IMR-90 (cell line): Measurements from ENCODE around the gene FANCG. TPM values are rescaled to one million over a fixed set of nuclear protein-coding genes. Genes with fewer than 3 reads are reported as not detected.
A peak's percentile ranks its signal among the peaks of the same experiment; 100 is the strongest.

Experiments used
- ATAC-seq: fragments of 200-7000 bp; cut with Tn5 transposase; 2 replicates; pipeline ENCODE4 v1.9.1; 2020; ENCODE audit warnings: low read depth, mild to moderate bottlenecking, moderate library complexity
- BruUV-seq: library from RNA; stranded (reverse); fragments of 400-500 nt; replicated peaks from 2 replicates; lab custom pipeline; 2021; lab: Mats Ljungman, UMichigan
- CTCF ChIA-PET: fragments of 300-600 bp; formaldehyde crosslinking; extraction: SDS; loops from one replicate; lab custom pipeline; 2021; ENCODE audit warnings: antibody characterized with exemption; lab: Yijun Ruan, JAX
- POLR2A ChIA-PET: fragments of 300-600 bp; sonication (Branson Sonifier 250); formaldehyde crosslinking; loops from one replicate; lab custom pipeline; 2022; ENCODE audit warnings: antibody characterized with exemption; ENCODE audit not compliant: unreplicated experiment; lab: Charles Lee
- DNase-seq: peaks from one replicate; pipeline ENCODE4 v3.0.0; 2013
- H2AFZ ChIP-seq: replicated peaks from 2 replicates; pipeline ENCODE3; 2013; ENCODE audit warnings: low read length, mild to moderate bottlenecking; ENCODE audit not compliant: poor library complexity
- H2AK5ac ChIP-seq: 2 replicates; pipeline ENCODE4 v1.6.1; 2013; ENCODE audit warnings: low read depth, low read length, inconsistent platforms
- H2AK9ac ChIP-seq: replicated peaks from 2 replicates; pipeline ENCODE3; 2013; ENCODE audit warnings: mild to moderate bottlenecking, low read depth, low read length, moderate library complexity; ENCODE audit not compliant: poor library complexity
- H2BK120ac ChIP-seq: 2 replicates; pipeline ENCODE4 v1.6.1; 2013; ENCODE audit warnings: low read depth, low read length, inconsistent platforms
- H2BK15ac ChIP-seq: 3 replicates; pipeline ENCODE4 v1.6.1; 2013; ENCODE audit warnings: low read depth, low read length, inconsistent platforms
- H2BK20ac ChIP-seq: 2 replicates; pipeline ENCODE4 v1.6.1; 2013; ENCODE audit warnings: low read depth, mild to moderate bottlenecking, inconsistent platforms, low read length, moderate library complexity
- H2BK5ac ChIP-seq: 2 replicates; pipeline ENCODE4 v1.6.1; 2013; ENCODE audit warnings: mild to moderate bottlenecking, low read depth, low read length, inconsistent platforms; ENCODE audit not compliant: poor library complexity, severe bottlenecking
- H3K14ac ChIP-seq: replicated peaks from 2 replicates; pipeline ENCODE4 v1.6.1; 2013; ENCODE audit warnings: low read depth, low read length, inconsistent platforms
- H3K18ac ChIP-seq: 2 replicates; pipeline ENCODE4 v1.6.1; 2013; ENCODE audit warnings: low read depth, low read length, control low read depth
- H3K23ac ChIP-seq: 2 replicates; pipeline ENCODE4 v1.6.1; 2013; ENCODE audit warnings: low read depth, low read length, inconsistent platforms
- H3K27ac ChIP-seq: 2 replicates; pipeline ENCODE4 v1.5.1; 2013; ENCODE audit warnings: mild to moderate bottlenecking, control low read depth, low read length; ENCODE audit not compliant: insufficient read depth
- H3K27me3 ChIP-seq: 2 replicates; pipeline ENCODE4 v1.6.1; 2013; ENCODE audit warnings: low read length; ENCODE audit not compliant: control insufficient read depth, insufficient read depth
- H3K36me3 ChIP-seq: 2 replicates; pipeline ENCODE4 v1.6.1; 2013; ENCODE audit warnings: low read length, mixed read lengths; ENCODE audit not compliant: control insufficient read depth, insufficient read depth
- H3K4ac ChIP-seq: 2 replicates; pipeline ENCODE4 v1.6.1; 2013; ENCODE audit warnings: low read depth, low read length, inconsistent platforms
- H3K4me1 ChIP-seq: 2 replicates; pipeline ENCODE4 v1.6.1; 2013; ENCODE audit warnings: low read length, mixed read lengths; ENCODE audit not compliant: control insufficient read depth, insufficient read depth
- H3K4me2 ChIP-seq: 2 replicates; pipeline ENCODE4 v1.6.1; 2013; ENCODE audit warnings: low read depth, mild to moderate bottlenecking, control low read depth, low read length, moderate library complexity
- H3K4me3 ChIP-seq: 2 replicates; pipeline ENCODE4 v1.5.1; 2013; ENCODE audit warnings: low read depth, mild to moderate bottlenecking, control low read depth, low read length, moderate library complexity; ENCODE audit not compliant: insufficient read depth
- H3K56ac ChIP-seq: 2 replicates; pipeline ENCODE4 v1.6.1; 2013; ENCODE audit warnings: low read length, inconsistent platforms; ENCODE audit not compliant: insufficient read depth; ENCODE audit errors: extremely low read depth
- H3K79me1 ChIP-seq, 2 experiments: 2 replicates each; pipeline ENCODE4 v1.6.1; 2013; ENCODE audit warnings: low read length in 2 of 2, inconsistent platforms in 1 of 2, low read depth in 1 of 2
- H3K9ac ChIP-seq: 2 replicates; pipeline ENCODE4 v1.6.1; 2013; ENCODE audit warnings: low read depth, low read length, control low read depth
- H3K9me1 ChIP-seq: 2 replicates; pipeline ENCODE4 v1.6.1; 2013; ENCODE audit warnings: low read length, inconsistent platforms; ENCODE audit not compliant: insufficient read depth
- H3K9me3 ChIP-seq: 2 replicates; pipeline ENCODE4 v1.6.1; 2013; ENCODE audit warnings: low read length; ENCODE audit not compliant: control insufficient read depth, insufficient read depth
- H4K20me1 ChIP-seq: 2 replicates; pipeline ENCODE4 v1.6.1; 2013; ENCODE audit warnings: low read length, inconsistent platforms; ENCODE audit not compliant: insufficient read depth
- H4K5ac ChIP-seq: 2 replicates; pipeline ENCODE4 v1.6.1; 2013; ENCODE audit warnings: mild to moderate bottlenecking, low read depth, low read length, control low read depth
- H4K8ac ChIP-seq, 2 experiments: 2 replicates each; pipeline ENCODE4 v1.6.1; 2013; ENCODE audit warnings: low read depth in 2 of 2, low read length in 2 of 2, control low read depth in 1 of 2, inconsistent platforms in 1 of 2
- H4K91ac ChIP-seq: 2 replicates; pipeline ENCODE4 v1.6.1; 2013; ENCODE audit warnings: low read depth, low read length, inconsistent platforms; ENCODE audit not compliant: insufficient read depth
- CEBPB ChIP-seq: IDR thresholded peaks from 2 replicates; pipeline ENCODE4 v1.6.1; 2012; ENCODE audit warnings: low read depth, low read length, improper control_type of control experiment
- CHD1 ChIP-seq: IDR thresholded peaks from 2 replicates; pipeline ENCODE4 v1.6.1; 2012; ENCODE audit warnings: low read depth, low read length, improper control_type of control experiment
- CTCF ChIP-seq: conservative IDR thresholded peaks from 2 replicates; pipeline ENCODE4 v1.5.1; 2012; ENCODE audit warnings: mild to moderate bottlenecking, low read depth, low read length, improper control_type of control experiment
- POLR2A ChIP-seq: IDR thresholded peaks from 2 replicates; pipeline ENCODE4 v1.6.1; 2012; ENCODE audit warnings: mild to moderate bottlenecking, low read depth, low read length
- USF2 ChIP-seq: fragments of 150-350 bp; IDR thresholded peaks from 2 replicates; pipeline ENCODE4 v1.6.1; 2017; ENCODE audit warnings: mild to moderate bottlenecking, antibody characterized with exemption, low read length, low read depth
- WGBS, 2 experiments: methylation state at CpG; one replicate each; pipeline versions ENCODE4 v1.1.5 to v1.1.7; 2013; ENCODE audit warnings: missing lambda C conversion rate in 2 of 2; ENCODE audit not compliant: insufficient read length in 1 of 2; ENCODE audit errors: extremely low coverage in 2 of 2; 5-methylcytosine and 5-hydroxymethylcytosine counted together
- dilution Hi-C: fragments of 300-500 bp; cut with HindIII; formaldehyde crosslinking; loops from one replicate; pipeline ENCODE4 v1.14.3; 2018; ENCODE audit warnings: low sequenced_read_pairs; ENCODE audit not compliant: unreplicated experiment
- in situ Hi-C: fragments of 300-500 bp; cut with MboI; formaldehyde crosslinking; loops from 3 replicates; pipeline ENCODE4 v1.14.3; 2019; ENCODE audit warnings: low sequenced_read_pairs, inconsistent platforms, mixed read lengths
- intact Hi-C: fragments of 100-400 bp; cut with micrococcal nuclease; formaldehyde crosslinking; loops from 2 replicates; pipeline ENCODE4 v1.10.0; 2022
- polyA plus RNA-seq, 3 experiments: library from polyadenylated mRNA; depleted of rRNA; stranded (reverse); fragments of >200 nt; gene quantifications; 2 replicates each; pipeline ENCODE4 v1.2.3, GENCODE V29; 2012; ENCODE audit warnings: low replicate concordance in 1 of 3
- total RNA-seq: library from RNA; depleted of rRNA; stranded (reverse); fragments of >200 nt; gene quantifications from 2 replicates; pipeline ENCODE4 v1.2.3, GENCODE V29; 2012

FANCG gene
- total and polyA plus RNA-seq, 2 of the 4 experiments (the other 2 are of a cell fraction): 16.1 to 19.3 TPM

GRCh38 chr9:35070823-35071813 is 8.6 kb downstream of the FANCG start:
- Histone ChIP-seq H3K9me3 (no peaks in the 10 kb centered on the region), H3K36me3 (peaks cover 20% of the 10 kb centered on the region), H3K4me3 (peak overlapping the region; percentile 70), H3K14ac (peak overlapping the region; percentile 80), H3K79me1 (peaks cover 8 to 60% of the 10 kb centered on the region in 2 experiments), H4K5ac (peak overlapping the region; percentile 11; the same call in 1 of the 2 replicates), H3K23ac (peak overlapping the region; percentile 90), H3K27ac (peak overlapping the region; percentile 91), H3K56ac (peak overlapping the region; percentile 80), H3K27me3 (no peaks in the 10 kb centered on the region), H2BK5ac (peak overlapping the region; percentile 86), H2BK20ac (no peak overlapping the region), H4K8ac (peak overlapping the region; percentile 43 to 46; a peak in 2 of 4 replicates), H3K4ac (peak overlapping the region; percentile 86), H3K9me1 (peaks cover 30% of the 10 kb centered on the region), H3K18ac (peak overlapping the region; percentile 28; the same call in 1 of the 2 replicates), H2BK15ac (no peak overlapping the region), H2AFZ (peak overlapping the region; percentile 91), H2BK120ac (no peak overlapping the region; the same call in 1 of the 2 replicates), H2AK5ac (peak overlapping the region; percentile 66), H4K20me1 (peaks cover 61% of the 10 kb centered on the region), H2AK9ac (peak overlapping the region; percentile 97), H4K91ac (no peak overlapping the region), H3K4me2 (peak overlapping the region; percentile 97), H3K4me1 (peaks cover 12% of the 10 kb centered on the region), H3K9ac (peak overlapping the region; percentile 82)
- intact Hi-C loops (loop anchor here (2.0 to 10.0 kb wide), 2 partner anchors 76 to 306 kb away; no protein-coding TSS in a partner anchor), in situ Hi-C loops (no loop called here), dilution Hi-C loops (no loop called here)
- peak; percentile 46 for DNase-seq
- TF ChIP-seq CTCF (no peak), USF2 (no peak), POLR2A (no peak), CEBPB (no peak), CHD1 (no peak)
- ChIA-PET CTCF (interaction anchor here (1.1 to 1.4 kb wide), 2 partner anchors 20 to 172 kb away, joined by 3 to 4 read pairs; no protein-coding TSS in a partner anchor), POLR2A (interaction anchor here (0.6 to 1.0 kb wide), 6 partner anchors 8 to 151 kb away, joined by 4 to 17 read pairs (median 16); partner anchors contain the start of genes FANCG and STOML2)
- 3% methylated on average over 6 of the region's 20 CpGs; no CpG with 5 or more reads in 1 of the 2 experiments for WGBS, 2 experiments
- ATAC-seq: no peak
- TSS peak; percentile 50 for BruUV-seq
